GM23338 (cell line): ENCODE measurements around the gene TMEM132D. TPM values are rescaled to one million over a fixed set of nuclear protein-coding genes. Genes with fewer than 3 reads are reported as not detected.

Experiments used
- ATAC-seq: fragments of 200-7000 bp; cut with Tn5 transposase; 3 replicates; pipeline ENCODE4 v1.9.1; 2020
- DNase-seq: peaks from one replicate; pipeline ENCODE4 v3.0.0-alpha.2; 2015; ENCODE audit warnings: low spot score
- H2AFZ ChIP-seq: fragments of 200-600 bp; sonication (generic); 2 replicates; pipeline ENCODE4 v1.8.0; 2016; ENCODE audit warnings: antibody characterized with exemption, mild to moderate bottlenecking, moderate library complexity
- H3F3A ChIP-seq: fragments of 200-600 bp; sonication (generic); replicated peaks from 2 replicates; pipeline ENCODE4 v1.8.0; 2017; ENCODE audit warnings: antibody characterized with exemption, mixed run types, low read depth
- H3K27ac ChIP-seq: fragments of 200-600 bp; sonication (generic); 2 replicates; pipeline ENCODE4 v1.6.1; 2016; ENCODE audit warnings: low read depth
- H3K27me3 ChIP-seq: fragments of 200-600 bp; sonication (generic); 2 replicates; pipeline ENCODE4 v1.8.0; 2016; ENCODE audit warnings: mild to moderate bottlenecking, mixed run types, moderate library complexity; ENCODE audit not compliant: insufficient read depth
- H3K36me3 ChIP-seq: fragments of 200-600 bp; sonication (generic); 2 replicates; pipeline ENCODE4 v1.8.0; 2016; ENCODE audit warnings: mild to moderate bottlenecking; ENCODE audit not compliant: insufficient read depth
- H3K4me1 ChIP-seq: fragments of 200-600 bp; sonication (generic); 2 replicates; pipeline ENCODE4 v1.8.0; 2016; ENCODE audit warnings: mild to moderate bottlenecking, moderate library complexity; ENCODE audit not compliant: insufficient read depth
- H3K4me2 ChIP-seq: fragments of 200-600 bp; sonication (generic); 2 replicates; pipeline ENCODE4 v1.7.1; 2017; ENCODE audit warnings: mixed run types
- H3K4me3 ChIP-seq: fragments of 200-600 bp; sonication (generic); 2 replicates; pipeline ENCODE4 v1.6.1; 2016; ENCODE audit warnings: mixed run types
- H3K79me2 ChIP-seq: fragments of 200-600 bp; sonication (generic); replicated peaks from 2 replicates; pipeline ENCODE4 v1.8.0; 2017; ENCODE audit warnings: mild to moderate bottlenecking; ENCODE audit not compliant: insufficient read depth
- H3K9me2 ChIP-seq: fragments of 200-600 bp; sonication (generic); 2 replicates; pipeline ENCODE4 v1.8.0; 2017; ENCODE audit not compliant: insufficient read depth
- H4K20me1 ChIP-seq: fragments of 200-600 bp; sonication (generic); replicated peaks from 2 replicates; pipeline ENCODE4 v1.8.0; 2017; ENCODE audit warnings: mild to moderate bottlenecking; ENCODE audit not compliant: insufficient read depth
- H3K27ac Mint-ChIP-seq: 2 replicates; pipeline ENCODE4 v1.8.0; 2020; ENCODE audit warnings: inconsistent platforms, mild to moderate bottlenecking, moderate library complexity, mixed read lengths
- H3K27me3 Mint-ChIP-seq: 3 replicates; pipeline ENCODE4 v1.8.0; 2022; ENCODE audit warnings: low read depth, mild to moderate bottlenecking, moderate library complexity, mixed read lengths, inconsistent platforms; ENCODE audit not compliant: insufficient read depth, poor library complexity
- H3K36me3 Mint-ChIP-seq: 3 replicates; pipeline ENCODE4 v1.8.0; 2021; ENCODE audit warnings: low read depth, mild to moderate bottlenecking, inconsistent platforms, moderate library complexity, mixed read lengths
- H3K4me1 Mint-ChIP-seq: 3 replicates; pipeline ENCODE4 v1.8.0; 2020; ENCODE audit warnings: mild to moderate bottlenecking, inconsistent platforms, mixed read lengths
- H3K4me3 Mint-ChIP-seq: 3 replicates; pipeline ENCODE4 v1.8.0; 2021; ENCODE audit warnings: moderate library complexity, mild to moderate bottlenecking, inconsistent platforms, mixed read lengths
- H3K9me3 Mint-ChIP-seq: 3 replicates; pipeline ENCODE4 v1.8.0; 2020; ENCODE audit warnings: moderate library complexity, mild to moderate bottlenecking, inconsistent platforms, mixed read lengths
- CREB1 ChIP-seq: fragments of 250-450 bp; sonication (Bioruptor Pico); IDR thresholded peaks from 2 replicates; pipeline ENCODE4 v1.5.0; 2020; ENCODE audit warnings: low read depth, mild to moderate bottlenecking, moderate library complexity
- CTCF ChIP-seq, 2 experiments: fragments of 200-600 bp in 1 of 2; sonication (generic) in 1 of 2; conservative IDR thresholded peaks; 2 replicates each; pipeline versions ENCODE4 v1.5.1 to v1.6.1; 2016 to 2017; ENCODE audit warnings: antibody characterized with exemption in 2 of 2, low read depth in 2 of 2, mild to moderate bottlenecking in 2 of 2, moderate library complexity in 1 of 2
- ETS1 ChIP-seq: IDR thresholded peaks from 2 replicates; pipeline ENCODE4 v1.6.1; 2016; ENCODE audit warnings: antibody characterized with exemption
- EZH2 ChIP-seq: fragments of 200-600 bp; sonication (generic); IDR thresholded peaks from one replicate; pipeline ENCODE4 v1.8.0; 2017; ENCODE audit warnings: antibody characterized with exemption, mild to moderate bottlenecking, low read depth; ENCODE audit not compliant: unreplicated experiment
- EZH2phosphoT487 ChIP-seq: fragments of 200-600 bp; sonication (generic); IDR thresholded peaks from one replicate; pipeline ENCODE4 v1.8.1; 2018; ENCODE audit warnings: antibody characterized with exemption; ENCODE audit not compliant: unreplicated experiment
- JUNB ChIP-seq: IDR thresholded peaks from one replicate; pipeline ENCODE4 v1.6.1; 2016; ENCODE audit warnings: antibody characterized with exemption; ENCODE audit not compliant: unreplicated experiment
- NANOG ChIP-seq: IDR thresholded peaks from 2 replicates; pipeline ENCODE4 v1.6.1; 2016; ENCODE audit warnings: antibody characterized with exemption, borderline replicate concordance
- POLR2AphosphoS5 ChIP-seq: IDR thresholded peaks from 2 replicates; pipeline ENCODE4 v1.6.1; 2016; ENCODE audit warnings: antibody characterized with exemption, low read depth
- REST ChIP-seq: IDR thresholded peaks from one replicate; pipeline ENCODE4 v1.6.1; 2018; ENCODE audit warnings: antibody characterized with exemption; ENCODE audit not compliant: unreplicated experiment
- STAT1 ChIP-seq: IDR thresholded peaks from one replicate; pipeline ENCODE4 v1.6.1; 2016; ENCODE audit warnings: antibody characterized with exemption; ENCODE audit not compliant: unreplicated experiment
- ZNF114 ChIP-seq: fragments of 250-450 bp; sonication (Bioruptor Pico); IDR thresholded peaks from 2 replicates; pipeline ENCODE4 v1.5.0; 2020; ENCODE audit warnings: mild to moderate bottlenecking, moderate library complexity
- ZNF331 ChIP-seq: fragments of 250-450 bp; sonication (Bioruptor Pico); IDR thresholded peaks from 2 replicates; pipeline ENCODE4 v1.5.0; 2020; ENCODE audit warnings: low read depth, mild to moderate bottlenecking, moderate library complexity
- polyA plus RNA-seq: library from polyadenylated mRNA; unstranded; fragments of >200 nt; fragmentation: Nextera tagmentation; extraction: Ambion mirVana; gene quantifications from 2 replicates; pipeline ENCODE4 v1.2.1, GENCODE V29; 2016
- total RNA-seq: library from RNA; depleted of rRNA; stranded (reverse); fragments of >200 nt; shearing (Covaris generic); gene quantifications from 2 replicates; pipeline ENCODE4 v1.2.3, GENCODE V29; 2014
- TF ChIP-seq, protein P1 (sequence below): fragments of 250-450 bp; sonication (Bioruptor Pico); IDR thresholded peaks from 2 replicates; pipeline ENCODE4 v1.5.0; 2020; ENCODE audit warnings: mild to moderate bottlenecking, moderate library complexity

Gene TMEM132D
- total and polyA plus RNA-seq, 2 experiments from 2014 or later: 0.44 to 5.3 TPM

DNA sequence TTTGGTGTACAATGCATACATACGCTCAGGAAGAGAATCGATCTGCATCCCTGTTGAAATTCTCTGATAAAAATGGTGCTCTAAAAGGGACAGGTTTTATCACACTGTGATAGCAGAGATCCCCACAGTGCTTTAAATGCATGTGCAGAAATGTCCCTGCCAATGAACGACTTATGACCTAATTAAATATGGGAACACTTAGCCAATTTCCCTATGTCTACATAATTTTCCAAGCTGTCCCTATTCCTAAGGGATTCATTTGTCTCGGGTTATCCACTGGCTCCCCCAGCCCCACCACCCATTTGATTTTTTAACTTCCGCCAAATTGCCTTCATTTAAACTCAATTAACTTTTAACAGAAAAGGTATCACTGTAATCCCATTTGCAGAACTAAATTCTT, 284.6 kb downstream of the TMEM132D start:
- TF ChIP-seq NANOG: no peak
- TF ChIP-seq ZNF114 (CRISPR knock-in tag): no peak
- no peak for TF ChIP-seq JUNB
- TF ChIP-seq CTCF (conservative IDR thresholded peaks at IDR 0.05; ENCODE audit: low read depth in 2 of 2): no peak
- TF ChIP-seq STAT1: no peak
- no peak for TF ChIP-seq ETS1
- TF ChIP-seq REST: no peak
- TF ChIP-seq EZH2: no peak
- TF ChIP-seq EZH2phosphoT487: no peak
- TF ChIP-seq, protein P1, sequence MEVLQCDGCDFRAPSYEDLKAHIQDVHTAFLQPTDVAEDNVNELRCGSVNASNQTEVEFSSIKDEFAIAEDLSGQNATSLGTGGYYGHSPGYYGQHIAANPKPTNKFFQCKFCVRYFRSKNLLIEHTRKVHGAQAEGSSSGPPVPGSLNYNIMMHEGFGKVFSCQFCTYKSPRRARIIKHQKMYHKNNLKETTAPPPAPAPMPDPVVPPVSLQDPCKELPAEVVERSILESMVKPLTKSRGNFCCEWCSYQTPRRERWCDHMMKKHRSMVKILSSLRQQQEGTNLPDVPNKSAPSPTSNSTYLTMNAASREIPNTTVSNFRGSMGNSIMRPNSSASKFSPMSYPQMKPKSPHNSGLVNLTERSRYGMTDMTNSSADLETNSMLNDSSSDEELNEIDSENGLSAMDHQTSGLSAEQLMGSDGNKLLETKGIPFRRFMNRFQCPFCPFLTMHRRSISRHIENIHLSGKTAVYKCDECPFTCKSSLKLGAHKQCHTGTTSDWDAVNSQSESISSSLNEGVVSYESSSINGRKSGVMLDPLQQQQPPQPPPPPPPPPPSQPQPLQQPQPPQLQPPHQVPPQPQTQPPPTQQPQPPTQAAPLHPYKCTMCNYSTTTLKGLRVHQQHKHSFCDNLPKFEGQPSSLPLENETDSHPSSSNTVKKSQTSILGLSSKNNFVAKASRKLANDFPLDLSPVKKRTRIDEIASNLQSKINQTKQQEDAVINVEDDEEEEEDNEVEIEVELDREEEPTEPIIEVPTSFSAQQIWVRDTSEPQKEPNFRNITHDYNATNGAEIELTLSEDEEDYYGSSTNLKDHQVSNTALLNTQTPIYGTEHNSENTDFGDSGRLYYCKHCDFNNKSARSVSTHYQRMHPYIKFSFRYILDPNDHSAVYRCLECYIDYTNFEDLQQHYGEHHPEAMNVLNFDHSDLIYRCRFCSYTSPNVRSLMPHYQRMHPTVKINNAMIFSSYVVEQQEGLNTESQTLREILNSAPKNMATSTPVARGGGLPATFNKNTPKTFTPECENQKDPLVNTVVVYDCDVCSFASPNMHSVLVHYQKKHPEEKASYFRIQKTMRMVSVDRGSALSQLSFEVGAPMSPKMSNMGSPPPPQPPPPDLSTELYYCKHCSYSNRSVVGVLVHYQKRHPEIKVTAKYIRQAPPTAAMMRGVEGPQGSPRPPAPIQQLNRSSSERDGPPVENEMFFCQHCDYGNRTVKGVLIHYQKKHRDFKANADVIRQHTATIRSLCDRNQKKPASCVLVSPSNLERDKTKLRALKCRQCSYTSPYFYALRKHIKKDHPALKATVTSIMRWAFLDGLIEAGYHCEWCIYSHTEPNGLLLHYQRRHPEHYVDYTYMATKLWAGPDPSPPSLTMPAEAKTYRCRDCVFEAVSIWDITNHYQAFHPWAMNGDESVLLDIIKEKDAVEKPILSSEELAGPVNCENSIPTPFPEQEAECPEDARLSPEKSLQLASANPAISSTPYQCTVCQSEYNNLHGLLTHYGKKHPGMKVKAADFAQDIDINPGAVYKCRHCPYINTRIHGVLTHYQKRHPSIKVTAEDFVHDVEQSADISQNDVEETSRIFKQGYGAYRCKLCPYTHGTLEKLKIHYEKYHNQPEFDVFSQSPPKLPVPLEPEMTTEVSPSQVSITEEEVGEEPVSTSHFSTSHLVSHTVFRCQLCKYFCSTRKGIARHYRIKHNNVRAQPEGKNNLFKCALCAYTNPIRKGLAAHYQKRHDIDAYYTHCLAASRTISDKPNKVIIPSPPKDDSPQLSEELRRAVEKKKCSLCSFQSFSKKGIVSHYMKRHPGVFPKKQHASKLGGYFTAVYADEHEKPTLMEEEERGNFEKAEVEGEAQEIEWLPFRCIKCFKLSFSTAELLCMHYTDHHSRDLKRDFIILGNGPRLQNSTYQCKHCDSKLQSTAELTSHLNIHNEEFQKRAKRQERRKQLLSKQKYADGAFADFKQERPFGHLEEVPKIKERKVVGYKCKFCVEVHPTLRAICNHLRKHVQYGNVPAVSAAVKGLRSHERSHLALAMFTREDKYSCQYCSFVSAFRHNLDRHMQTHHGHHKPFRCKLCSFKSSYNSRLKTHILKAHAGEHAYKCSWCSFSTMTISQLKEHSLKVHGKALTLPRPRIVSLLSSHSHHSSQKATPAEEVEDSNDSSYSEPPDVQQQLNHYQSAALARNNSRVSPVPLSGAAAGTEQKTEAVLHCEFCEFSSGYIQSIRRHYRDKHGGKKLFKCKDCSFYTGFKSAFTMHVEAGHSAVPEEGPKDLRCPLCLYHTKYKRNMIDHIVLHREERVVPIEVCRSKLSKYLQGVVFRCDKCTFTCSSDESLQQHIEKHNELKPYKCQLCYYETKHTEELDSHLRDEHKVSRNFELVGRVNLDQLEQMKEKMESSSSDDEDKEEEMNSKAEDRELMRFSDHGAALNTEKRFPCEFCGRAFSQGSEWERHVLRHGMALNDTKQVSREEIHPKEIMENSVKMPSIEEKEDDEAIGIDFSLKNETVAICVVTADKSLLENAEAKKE (CRISPR knock-in tag): no peak
- no peak for TF ChIP-seq ZNF331 (CRISPR knock-in tag)
- no peak for TF ChIP-seq POLR2AphosphoS5
- TF ChIP-seq CREB1 (CRISPR knock-in tag): no peak
- H3K4me1 Mint-ChIP-seq: no peaks in the 10 kb centered on the region
- H2AFZ ChIP-seq: no peak overlapping the region
- no peak for ATAC-seq
- peaks cover 11% of the 10 kb centered on the region for H3K27me3 Mint-ChIP-seq
- H3K36me3 Mint-ChIP-seq: peaks cover 44% of the 10 kb centered on the region
- no peak overlapping the region for H3K4me2 ChIP-seq
- no peak overlapping the region for H3K27ac Mint-ChIP-seq
- H4K20me1 ChIP-seq: no peaks in the 10 kb centered on the region
- no peak overlapping the region for H3K4me3 Mint-ChIP-seq
- H3F3A ChIP-seq: no peaks in the 10 kb centered on the region
- H3K27ac ChIP-seq: no peak overlapping the region
- H3K4me3 ChIP-seq: no peak overlapping the region
- peaks cover 96% of the 10 kb centered on the region for H3K9me3 Mint-ChIP-seq
- no peaks in the 10 kb centered on the region for H3K79me2 ChIP-seq
- H3K36me3 ChIP-seq: 0 out of 2 replicates have a peak, but pooled peaks cover 3% of the 10 kb centered on the region
- H3K9me2 ChIP-seq: 0 out of 2 replicates have a peak, but pooled peaks cover 3% of the 10 kb centered on the region
- H3K4me1 ChIP-seq: no peaks in the 10 kb centered on the region
- H3K27me3 ChIP-seq: no peaks in the 10 kb centered on the region
- DNase-seq: no peak
